T-helper 9 cell (primary cell): Measurements from ENCODE around the gene ANXA7.
A peak's percentile ranks its signal among the peaks of the same experiment; 100 is the strongest.
"Not testable (repeated sequence)": the region's sequence is repeated elsewhere in the genome, so short reads cannot be mapped to it uniquely, and the experiment has no call there.

Experiments used
- DNase-seq: peaks from one replicate; pipeline ENCODE4 v3.0.0-alpha.2; 2020

ANXA7 gene

DNA sequence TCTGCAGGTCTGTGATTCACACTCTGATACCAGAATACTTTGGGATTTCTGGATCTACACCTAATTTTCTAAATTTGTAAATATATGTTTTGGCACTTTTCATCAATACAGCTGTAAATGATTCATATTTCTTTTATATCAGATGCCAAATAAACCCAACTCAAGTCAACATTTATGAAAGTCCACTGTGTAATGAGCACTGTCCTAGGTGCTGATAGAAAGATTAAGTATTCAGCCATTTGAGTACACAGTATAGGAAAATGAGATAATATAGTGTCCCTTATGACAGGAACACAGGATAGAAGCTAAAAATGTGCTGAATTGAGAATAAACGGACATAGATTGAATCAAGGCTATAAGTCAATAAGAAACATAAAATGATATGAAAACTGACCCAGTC, 6.4 kb downstream of the ANXA7 start:
- no peak for DNase-seq

DNA sequence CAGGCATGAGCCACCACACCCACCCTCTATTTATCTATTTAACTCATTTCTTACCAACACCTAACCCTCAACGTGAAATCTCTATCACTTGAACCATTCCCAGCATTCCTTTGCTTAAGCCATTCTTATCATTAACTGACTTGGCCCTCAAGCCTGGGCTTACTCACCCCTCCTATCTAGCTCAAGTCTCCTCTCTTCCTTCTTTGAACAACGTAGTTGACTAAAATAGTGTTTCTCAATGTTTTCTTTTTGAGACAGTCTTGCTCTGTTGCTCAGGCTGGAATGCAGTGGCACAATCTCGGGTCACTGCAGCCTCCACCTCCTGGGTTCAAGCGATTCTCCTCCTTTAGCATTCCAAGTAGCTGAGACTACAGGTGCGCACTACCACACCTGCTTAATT, 7.0 kb downstream of the ANXA7 start:
- no peak for DNase-seq

DNA sequence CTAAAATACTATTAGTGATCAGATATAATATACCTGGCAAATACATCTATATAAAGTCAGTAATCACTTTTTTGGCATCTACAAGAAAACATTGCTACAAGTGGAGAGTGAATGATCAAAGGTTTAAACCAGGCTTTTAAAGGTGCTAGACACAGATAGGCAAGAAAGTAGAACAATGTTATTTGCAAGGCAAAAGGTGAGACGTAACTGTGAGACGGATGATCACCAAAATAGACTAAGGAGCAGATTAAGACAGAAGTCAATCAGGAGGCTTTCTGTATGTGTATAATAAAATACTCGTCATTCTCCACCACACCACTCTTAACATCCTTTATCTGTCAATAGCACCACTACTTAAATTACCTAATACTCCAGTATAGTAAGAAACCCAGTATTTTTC, 8.3 kb downstream of the ANXA7 start:
- no peak for DNase-seq

DNA sequence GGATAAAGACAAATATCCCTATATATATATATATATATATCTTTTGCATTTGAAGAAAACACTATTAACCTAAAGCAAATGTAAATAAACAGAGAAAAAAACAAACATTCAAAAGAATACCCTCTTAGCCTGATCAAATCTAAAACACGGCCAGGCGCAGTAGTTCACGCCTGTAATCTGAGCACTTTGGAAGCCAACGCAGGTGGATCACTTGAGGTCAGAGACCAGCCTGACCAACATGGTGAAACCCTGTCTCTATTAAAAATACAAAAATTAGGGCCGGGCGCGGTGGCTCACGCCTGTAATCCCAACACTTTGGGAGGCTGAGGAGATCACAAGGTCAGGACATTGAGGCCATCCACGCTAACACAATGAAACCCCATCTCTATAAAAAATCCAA, 9.2 kb downstream of the ANXA7 start:
- no peak for DNase-seq

DNA sequence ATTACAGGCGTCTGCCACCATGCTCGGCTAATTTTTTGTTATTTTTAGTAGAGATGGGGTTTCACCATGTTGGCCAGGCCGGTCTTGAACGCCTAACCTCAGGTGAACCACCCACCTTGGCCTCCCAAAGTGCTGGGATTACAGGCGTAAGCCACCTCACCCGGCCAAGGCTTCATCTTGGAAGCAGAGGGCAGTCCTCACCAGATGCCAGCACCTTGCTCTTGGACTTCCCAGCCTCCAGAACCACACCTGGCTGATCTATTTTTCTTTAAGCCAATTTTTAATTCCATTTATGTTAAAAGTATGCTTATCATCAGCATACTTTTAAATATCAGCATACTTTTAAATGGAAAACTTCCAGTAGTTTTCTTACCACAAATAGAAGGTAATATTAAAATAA, 12.2 kb downstream of the ANXA7 start:
- DNase-seq = no peak

DNA sequence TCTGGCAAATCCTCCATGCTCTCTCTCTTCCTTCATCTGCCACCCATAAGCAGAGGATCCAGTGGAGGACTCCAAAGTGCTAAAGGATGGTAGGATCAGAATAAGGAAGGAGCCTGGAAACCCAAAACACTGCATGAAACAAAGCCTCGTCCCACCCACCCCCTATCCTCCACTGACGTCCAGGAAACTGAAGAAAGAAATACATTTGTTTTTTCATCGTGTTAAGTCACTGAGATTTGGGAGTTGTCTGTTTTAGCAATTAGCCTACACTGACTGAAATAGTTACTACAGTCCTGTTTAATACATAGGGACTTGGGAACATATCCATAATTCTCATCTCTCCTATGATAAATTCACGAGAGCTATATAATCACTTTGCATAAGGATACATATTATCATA, 14.8 kb downstream of the ANXA7 start:
- DNase-seq = no peak

DNA sequence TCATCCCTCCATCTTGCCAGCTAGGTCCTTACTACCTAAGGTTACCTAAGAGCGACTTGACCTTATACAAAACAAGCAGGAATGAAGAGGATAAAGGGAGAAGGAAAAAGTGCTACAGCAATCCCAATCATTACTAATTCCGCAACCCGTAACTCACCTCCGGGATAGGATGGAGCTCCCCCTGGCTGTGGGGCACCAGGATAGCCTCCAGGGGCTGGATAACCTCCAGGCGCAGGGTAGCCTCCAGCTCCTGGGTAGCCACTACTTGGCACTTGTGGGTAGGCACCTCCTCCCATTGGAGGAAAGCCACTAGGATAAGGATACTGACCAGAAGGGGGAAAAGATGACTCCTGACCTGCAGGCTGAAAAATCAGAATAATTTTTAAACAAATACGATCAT, 15.8 kb downstream of the ANXA7 start:
- no peak for DNase-seq

DNA sequence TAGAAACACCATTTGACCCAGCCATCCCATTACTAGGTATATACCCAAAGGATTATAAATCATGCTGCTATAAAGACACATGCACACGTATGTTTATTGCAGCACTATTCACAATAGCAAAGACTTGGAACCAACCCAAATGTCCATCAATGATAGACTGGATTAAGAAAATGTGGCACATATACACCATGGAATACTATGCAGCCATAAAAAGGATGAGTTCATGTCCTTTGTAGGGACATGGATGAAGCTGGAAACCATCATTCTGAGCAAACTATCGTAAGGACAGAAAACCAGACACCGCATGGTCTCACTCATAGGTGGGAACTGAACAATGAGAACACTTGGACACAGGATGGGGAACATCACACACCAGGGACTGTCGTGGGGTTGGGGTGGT, 19.5 kb downstream of the ANXA7 start:
- DNase-seq = not testable (repeated sequence)

DNA sequence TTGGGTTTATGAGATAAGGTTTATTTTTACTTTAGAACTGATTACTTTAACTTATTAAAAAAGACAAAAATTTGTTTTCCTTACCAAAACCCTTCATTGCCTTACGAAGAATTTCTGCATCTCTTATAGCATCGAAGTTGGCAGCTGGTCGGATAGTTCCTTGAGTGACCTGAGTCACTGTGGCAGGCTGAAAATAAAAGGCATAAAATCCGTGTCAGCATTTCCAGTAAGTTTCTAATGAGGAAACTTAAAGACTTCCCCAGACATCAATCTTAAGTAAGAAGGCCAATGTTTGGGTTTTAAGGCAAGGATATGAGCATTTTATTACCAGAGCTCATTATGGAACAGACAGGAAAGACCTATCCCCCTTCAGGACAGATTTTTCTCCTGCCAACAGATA, 25.6 kb downstream of the ANXA7 start:
- DNase-seq = no peak

DNA sequence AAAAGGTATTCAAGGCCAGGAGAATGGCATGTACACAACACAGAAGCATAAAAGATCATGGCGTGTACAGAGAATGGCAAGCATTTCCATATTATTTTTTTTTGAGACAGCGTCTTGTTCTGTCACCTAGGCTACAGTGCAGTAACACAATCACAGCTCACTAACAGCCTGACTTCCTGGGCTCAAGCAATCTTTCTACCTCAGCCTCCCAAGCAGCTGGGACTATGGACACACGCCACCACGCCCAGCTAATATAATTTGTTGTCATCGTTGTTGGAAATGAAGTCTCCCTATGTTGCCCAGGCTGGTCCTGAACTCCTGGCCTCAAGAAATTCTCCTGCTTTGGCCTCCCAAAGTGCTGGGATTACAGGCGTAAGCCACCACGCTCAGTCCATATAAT, 27.3 kb downstream of the ANXA7 start:
- DNase-seq = no peak

DNA sequence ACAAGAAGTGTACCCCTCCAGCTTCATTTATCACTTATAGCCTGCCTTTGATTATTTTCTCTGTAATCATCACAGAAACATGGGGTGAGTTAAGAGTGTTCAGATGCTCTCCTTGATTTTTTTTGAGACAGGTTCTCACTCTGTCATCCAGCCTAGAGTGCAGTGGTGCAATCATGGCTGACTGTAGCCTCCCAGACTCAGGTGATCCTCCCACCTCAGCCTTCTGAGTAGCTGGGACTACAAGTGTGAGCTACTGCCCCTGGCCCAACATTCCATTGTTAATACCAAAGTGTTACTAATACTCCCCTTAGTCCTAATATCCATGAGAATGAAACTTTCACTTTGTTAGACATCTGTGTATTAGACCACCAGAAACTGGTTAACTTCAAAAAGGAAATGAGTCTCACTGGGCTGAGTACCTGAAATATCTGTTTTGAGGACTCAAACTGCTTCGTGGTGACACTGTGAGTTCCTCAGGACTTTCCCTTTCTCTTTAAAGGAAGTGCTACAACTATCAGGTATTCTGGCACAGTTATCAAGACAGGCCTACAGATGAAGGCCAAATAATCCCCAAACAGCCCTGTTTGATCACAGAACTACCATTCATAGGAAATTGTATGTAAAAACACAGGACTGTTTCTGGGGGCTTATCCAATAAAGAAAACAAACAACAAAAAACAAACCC, 34.7 kb downstream of the ANXA7 start:
- no peak for DNase-seq

DNA sequence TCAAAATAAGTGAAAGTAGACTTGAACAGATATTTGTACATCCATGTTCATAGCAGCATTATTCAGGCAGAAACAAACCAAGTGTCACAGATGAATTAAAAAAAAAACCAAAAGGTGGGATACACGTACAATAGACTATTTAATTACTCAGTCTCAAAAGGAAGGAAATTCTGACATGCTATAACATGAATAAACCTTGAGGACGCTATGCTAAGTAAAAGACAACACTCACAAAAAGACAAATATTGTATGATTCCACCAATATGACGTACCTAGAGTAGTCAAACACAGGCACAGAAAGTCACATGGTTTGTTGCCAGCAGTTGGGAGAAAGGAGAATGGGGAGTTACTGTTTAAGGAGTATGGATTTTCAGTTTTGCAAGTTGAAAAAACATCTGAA, 37.2 kb downstream of the ANXA7 start:
- no peak for DNase-seq

DNA sequence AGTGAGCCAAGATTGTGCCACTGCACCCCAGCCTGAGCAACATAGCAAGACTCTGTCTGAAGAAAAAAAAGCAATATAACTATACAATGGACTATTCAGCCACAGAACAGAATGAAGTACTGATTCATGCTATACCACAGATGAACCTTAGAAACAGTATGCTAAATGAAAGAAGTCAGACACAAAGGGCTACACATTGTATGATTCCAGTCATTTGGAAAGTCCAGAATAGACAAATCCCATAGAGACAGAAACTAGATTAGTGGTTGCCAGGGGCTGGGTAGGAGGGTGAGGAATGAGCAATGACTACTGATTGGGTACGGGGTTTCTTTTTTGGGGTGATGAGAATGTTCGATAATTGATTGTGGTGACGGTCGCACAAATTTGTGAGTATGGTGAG, 45.6 kb downstream of the ANXA7 start:
- no peak for DNase-seq

DNA sequence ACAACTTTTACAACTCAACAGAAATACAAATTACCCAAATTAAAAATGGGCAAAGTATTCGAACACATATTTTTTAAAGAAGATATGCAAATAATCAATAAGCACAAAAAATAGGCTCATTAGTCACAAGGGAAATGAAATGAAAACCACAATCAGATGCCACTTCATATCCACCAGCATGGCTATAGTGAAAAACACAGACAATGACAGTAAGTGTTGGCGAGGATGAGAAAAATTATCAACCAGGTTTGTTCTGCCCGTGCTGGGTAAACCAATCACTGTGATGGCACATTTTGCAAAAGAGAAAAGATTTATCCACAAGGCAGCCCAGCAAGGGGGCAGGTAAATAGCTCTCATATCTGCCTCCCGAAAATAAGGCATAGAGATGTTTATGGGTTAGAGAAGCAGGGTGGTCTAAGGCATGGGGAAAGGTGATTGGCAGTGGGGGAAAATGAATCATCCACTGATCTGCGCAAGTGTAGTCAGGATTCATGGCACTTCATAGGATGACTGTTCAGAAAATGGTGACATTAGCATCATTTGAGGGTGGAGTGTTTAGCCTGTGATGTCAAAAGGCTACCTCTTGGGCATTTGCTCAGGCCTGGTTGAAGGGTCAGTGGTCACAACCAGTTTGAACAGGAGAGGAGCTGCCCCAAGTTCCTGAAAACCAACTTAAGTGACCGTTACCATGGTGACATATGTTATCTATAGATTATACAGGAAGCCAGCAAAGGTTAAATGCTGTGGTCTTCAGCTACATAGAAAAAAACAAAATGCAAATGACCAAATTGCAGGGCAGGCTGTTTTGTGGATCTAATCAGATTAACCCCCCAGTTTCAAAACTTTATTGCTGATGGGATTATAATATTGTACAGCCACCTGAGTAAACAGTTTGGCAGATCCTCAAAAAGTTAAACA, 47.2 kb downstream of the ANXA7 start:
- DNase-seq = no peak

DNA sequence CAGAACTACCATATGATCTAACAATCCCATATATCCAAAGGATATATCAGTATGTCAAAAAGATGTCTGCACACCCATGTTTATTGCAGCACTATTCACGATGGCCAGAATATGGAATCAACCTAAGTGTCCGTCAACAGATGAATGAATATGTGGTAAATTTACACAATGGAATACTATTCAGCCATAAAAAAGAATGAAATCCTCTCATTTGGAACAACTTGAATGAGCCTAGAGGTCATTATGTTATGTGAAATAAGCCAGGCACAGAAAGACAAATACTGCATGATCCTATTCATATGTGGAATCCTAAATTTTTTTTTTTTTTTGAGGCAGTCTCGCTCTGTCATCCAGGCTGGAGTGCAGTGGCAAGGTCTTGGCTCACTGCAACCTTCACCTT, 48.9 kb downstream of the ANXA7 start:
- DNase-seq = no peak

DNA sequence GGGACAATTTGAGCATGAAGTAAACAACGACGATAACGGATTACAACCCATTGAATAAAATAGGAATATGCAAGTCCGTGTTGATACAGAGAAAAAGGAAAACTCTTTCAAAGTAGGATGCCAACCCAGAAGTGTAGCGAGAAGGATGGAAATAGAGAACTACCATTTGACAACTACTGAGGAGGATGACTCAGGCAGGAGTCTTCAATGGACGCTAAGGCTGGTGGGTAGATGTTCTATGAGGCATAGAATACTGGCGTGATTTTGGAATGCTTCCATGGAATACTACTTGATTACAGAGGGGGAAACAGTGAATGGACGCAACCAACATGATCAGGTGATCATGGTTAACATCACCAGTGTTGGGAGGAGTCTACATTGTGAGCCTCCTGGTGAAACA, 54.4 kb downstream of the ANXA7 start:
- no peak for DNase-seq

DNA sequence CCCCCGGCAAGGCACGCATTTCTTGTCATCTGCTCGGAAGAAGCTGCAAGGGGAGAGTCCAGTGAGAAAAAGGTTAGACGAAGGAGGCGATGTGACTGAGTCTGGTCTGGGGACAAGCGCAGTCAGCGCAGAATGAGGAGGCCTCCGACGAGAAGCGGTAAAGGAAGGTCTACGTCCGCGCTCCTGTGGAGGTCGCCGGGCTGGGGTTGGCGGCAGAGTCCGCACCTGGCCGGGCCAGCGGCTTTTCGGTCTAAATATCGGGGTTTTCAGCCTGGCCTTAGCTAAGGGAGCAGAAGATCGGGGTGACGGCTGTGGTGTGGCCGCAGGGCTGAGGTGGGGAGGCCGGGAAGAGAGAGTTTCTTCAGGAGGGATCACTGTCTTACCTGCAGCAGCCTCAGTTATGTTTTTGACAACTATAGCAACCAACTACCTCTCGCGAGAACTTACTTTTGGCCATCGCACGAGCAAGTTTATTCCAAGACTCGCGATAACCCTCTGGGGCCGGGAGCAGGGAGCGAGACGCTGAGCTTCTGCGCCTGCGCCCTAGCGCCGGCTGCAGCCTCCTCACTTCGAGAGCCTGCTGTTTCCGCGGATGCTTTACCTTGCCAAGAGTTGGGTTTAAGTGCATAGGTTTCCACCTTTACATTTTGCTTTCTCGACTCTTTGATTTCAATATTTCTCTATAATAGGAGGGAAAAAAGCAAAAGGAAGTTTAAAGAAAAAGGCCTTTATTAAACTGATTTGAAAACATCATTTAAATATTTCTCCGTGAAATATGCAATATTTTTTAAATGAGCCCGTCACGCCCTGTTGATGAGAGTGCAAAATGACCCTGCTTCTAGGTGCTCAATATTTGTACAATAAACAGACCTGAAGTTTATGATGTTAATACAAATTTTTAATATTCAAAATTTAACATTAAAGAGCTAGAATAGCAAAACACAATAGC, 55.3 kb downstream of the ANXA7 start, which contains the start of gene CFAP70:
TSS of gene CFAP70 (minus strand) at position 534 of the 949 bp plus-strand sequence. CDS start 4,068 bp downstream, outside the sequence.
- DNase-seq = peak; percentile 83

DNA sequence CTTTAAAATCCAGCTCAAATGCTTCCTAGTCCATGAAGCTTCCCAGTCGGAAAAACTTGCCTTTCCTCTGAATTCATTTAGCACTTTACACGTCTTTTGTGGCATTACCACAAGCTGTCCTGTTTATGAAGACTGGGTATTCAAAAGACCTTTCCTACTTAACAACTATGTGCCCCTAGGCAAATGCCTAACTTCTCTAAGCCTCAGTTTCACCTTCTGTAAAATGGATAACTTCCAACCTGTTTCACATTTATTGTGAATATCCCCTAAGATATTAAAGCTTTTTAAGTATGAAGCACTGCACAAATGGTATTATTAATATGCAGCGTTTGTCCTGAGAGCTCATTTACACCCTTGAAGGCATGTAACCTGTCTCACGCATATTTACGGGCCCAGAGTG, 56.0 kb downstream of the ANXA7 start:
- DNase-seq = no peak

DNA sequence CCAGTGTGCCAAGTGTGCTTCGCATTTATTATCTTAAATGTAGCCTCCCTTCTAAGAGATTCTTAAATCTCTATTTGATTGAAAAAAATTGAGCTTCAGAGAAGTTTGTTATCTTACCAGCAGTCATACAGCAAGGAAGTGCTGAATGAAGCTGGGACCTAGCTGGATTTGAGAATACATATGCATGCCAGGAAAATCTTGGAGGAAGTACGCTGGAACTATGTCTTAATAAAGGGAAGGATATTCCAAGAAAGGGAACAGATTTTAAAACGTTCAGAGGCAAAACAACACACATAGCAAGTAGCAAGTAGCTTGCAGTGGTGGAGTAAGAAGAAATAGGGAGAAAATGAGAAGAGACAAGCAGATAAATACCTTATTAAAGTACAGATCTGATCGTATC, 56.7 kb downstream of the ANXA7 start:
- no peak for DNase-seq

DNA sequence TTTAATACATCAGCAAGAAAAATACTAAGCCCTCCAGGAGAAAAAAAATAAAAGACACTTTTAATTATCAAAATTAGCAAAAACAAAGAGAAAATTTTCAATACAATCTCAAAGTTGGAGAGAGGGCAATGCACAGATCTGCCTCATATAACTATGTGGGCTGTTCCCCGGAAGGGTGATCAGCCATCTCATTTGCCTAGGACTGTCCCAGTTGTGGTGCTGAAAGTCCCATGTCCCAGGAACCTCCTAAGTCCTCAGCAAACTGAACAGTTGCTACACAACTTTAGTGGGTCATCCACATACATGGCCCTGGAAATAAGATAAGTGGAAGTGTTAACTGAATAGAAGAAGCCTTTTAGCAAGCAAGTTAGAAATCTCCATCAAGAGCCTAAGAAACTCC, 69.6 kb downstream of the ANXA7 start:
- DNase-seq = no peak

DNA sequence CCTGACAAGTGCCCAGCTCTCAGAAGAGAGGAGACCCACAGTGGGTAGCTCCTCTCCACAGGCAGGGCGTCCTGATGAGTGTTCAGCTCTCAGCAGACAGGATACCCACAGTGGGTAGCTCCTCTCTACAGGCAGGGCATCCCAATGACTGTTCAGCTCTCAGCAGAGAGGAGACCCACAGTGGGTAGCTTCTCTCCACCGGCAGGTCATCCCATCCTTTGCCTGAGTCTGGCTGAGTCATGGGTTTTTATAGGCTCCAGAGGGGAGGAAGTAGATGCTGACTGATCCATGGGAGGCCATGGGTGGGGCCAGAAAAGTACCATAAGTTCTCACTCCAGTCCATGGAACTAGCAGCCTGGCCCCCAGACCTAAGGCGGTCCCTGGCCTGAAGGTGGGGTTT, 73.7 kb downstream of the ANXA7 start:
- DNase-seq = no peak

DNA sequence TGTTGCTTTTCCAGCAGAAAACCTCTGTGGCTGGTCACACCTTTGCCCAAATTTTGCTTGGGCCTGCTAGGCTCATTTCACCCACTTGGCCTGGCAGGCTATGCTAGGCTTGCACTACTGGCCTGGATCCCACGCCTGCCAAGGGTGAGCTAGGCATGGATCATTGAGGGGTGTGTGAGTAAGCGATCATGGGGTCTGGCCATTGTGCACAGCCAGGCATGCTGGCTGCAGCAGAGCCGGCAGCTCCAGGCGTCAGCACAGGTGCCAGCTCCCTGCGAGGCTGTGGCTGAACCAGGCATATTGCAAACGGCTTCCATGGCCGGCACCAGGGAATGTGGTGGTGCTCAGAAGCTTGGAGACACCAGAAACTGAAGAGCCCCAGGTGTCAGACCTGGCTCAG, 74.4 kb downstream of the ANXA7 start:
- no peak for DNase-seq

DNA sequence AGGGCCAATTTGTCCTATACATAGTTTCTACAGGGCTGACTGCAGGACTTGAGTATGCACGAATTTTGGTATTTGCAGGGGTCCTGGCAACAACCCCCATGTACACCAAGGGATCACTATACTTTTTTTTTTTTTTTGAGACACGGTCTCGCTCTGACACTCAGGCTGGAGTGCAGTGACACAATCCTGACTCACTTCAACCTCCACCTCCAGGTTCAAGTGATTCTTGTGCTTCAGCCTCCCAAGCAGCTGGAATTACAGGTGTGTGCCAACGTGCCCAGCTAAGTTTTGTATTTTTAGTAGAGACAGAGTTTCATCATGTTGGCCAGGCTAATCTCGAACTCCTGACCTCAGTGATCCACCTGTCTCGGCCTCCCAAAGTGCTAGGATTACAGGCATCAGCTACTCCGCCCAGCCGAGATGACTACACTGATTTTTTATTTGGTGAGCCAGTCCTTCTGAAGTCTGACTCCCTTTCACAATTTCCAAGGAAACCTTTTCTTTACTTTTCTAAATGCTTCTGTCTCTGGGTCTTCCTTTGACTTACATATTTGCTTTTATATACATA, 75.0 kb downstream of the ANXA7 start:
- no peak for DNase-seq
